Middle frontal gyrus (tissue), 1 donor: ENCODE results near the gene OPCML.

Source experiments
- DNase-seq: peaks from one replicate; pipeline ENCODE4 v3.0.0-alpha.2; 2015; ENCODE audit warnings: low spot score; ENCODE audit errors: extremely low spot score

The OPCML gene

GRCh38 chr11:133413703-133414102, 118.6 kb downstream of the OPCML start:
- DNase-seq = no peak

- no peak for DNase-seq
These were observed 122.5 kb downstream of the OPCML start for GRCh38 chr11:133409799-133410198.

DNA sequence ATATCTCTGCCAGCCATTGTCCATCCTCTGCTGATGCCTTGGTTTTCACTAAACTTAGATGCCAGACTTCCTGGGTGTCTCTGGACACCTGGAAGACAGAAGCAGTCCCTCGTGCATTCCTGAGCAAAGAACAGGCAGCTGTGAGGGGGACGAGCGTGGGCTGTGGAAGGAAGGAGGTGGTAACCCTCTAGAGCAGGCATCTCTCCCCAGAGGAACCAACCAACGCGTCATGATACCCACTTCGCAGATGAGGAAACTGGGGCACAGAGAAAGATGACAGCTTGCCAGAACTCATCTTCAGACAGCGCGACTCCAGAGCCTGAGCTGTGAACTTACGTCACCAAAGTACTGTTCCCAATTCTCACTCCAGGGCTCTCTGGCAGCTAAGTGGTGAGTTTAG, 123.4 kb downstream of the OPCML start:
- no peak for DNase-seq

DNA sequence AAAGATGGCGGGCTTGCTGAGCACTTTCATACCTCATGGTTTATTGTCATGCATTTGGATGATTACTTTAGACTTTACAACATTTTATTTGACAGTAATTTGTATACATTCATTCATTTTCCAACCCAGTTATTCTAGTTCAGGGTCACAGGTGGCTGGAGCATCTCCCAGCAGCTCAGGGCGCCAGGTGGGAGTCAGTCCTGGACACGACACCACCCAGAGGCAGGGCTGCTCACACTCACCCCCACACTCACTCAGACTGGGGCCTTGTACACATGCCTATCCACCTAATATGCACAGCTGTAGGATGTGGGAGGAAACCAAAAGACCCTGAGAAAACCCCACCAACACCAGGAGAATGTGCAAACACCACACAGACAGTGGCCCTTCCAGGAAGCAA, 123.9 kb downstream of the OPCML start:
- DNase-seq = no peak

GRCh38 chr11:133406489-133406888, 125.8 kb downstream of the OPCML start:
- DNase-seq = no peak

GRCh38 chr11:133403900-133404299, 128.4 kb downstream of the OPCML start:
- DNase-seq = no peak

DNA sequence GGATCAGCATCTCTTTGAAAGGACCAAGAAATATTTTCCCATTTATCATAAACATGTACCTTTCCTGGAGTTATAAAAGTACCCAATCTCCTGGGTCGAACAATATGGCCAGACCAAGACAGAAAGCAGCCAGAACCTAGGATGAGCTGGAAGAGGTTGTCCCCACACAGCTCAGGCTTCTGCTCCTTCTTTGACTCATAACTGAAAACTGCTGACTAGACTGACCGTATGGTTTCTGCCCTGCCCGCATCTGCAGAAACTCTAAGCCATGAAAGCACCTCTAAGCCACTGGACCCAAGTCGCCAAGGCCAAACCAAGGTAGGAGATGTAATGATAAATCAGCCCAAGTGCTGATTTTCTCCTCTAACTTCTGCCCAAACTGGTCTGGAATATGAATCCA, 129.8 kb downstream of the OPCML start:
- DNase-seq = no peak

DNA sequence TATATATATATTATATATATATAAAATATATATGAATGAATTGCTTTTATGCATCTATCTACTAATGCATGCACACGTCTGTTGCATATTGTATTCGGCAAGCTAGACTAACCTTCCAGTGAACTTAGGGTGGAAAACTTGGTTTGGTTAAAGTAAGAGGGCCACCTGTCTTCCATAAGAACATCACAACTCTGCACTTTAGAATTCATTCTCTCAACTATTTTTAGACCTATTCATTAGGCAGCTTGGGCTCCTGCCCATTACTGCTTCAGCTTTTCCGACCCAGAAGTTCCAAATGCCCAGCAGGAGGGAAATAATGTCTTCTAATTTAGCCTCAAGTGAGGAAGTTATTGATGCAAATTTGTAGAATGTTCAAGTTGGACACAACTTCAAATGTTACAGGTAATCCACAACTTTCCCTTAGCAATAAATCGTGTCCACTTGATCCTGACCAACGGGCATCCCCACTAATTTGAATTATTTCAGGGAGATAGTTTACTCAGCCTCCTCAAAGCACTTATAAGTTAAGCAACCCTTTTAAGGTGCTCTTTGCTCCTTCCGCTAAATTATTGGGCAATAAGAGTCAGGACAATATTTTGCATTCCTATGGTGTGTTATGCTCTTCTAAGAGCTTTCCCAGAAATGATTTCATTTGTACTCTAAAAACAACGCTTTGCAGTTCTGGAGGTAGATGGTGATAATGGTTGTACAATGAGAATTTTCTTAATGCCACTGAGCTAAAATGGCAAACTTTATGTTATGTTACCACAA, 132.3 kb downstream of the OPCML start:
- DNase-seq = no peak

DNA sequence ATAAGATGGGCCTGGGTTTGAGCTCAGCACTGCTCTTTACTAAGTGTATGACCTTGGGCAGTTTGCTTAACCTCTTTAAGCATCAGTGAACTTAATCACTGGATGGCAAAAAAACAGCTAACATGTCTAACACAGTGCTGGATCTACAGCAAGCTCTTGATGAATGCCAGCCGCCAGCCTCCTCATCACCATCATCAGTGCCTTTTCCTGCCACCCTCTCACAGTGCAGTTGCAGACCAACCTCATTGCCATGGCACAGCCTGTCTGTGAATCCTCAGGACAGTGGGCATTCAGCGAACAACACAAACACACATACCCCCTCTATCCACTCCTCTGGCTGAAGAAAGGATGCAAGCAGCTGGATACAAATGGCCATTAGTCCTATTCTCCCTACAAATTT, 133.0 kb downstream of the OPCML start:
- DNase-seq = no peak

DNA sequence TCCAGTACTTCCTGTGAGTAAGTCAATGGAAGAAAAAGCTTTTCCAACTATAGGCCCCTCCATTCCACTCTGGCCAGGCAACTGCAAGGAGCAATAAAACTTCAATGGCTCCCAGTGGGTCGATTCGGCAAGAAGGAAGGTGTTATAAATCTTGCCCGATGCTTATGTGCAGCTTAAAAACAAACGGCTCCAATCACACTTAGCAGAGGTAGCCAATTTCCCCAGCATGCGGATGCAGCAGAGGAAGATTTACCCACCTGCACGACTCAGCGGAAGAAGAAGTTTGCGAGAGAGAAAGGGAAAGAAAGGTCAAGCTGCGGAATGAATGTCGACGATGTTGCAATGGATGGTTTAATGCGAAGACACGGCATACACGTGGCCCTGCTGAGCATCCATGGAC, 141.5 kb downstream of the OPCML start:
- DNase-seq = no peak

DNA sequence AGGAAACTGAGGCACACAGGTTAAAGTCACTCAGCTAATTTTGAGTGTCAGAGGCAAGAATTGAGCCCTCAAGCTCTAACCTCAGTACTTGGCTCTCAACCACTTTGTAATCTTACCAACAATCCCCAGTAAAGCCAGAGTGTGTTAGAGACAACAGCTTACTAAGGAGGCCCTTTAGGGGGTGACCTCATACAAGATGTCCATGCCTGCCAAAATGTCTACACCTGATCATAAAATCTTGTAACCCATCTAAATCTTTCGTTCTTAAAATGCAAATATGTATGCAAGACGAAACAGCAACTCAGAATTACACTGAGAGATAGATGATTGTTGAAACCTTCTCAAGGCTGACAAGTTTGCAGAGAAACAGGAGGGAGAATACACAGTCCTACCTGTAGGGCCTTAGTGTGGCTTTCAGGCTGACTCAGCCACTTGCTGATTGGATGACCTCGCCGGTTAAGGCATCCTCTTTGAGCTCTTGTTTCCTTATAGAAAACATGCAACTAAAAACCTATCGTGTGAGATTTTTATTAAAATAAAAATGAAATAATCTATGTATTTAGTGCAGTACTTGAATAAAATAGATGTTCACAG, 143.2 kb downstream of the OPCML start:
- DNase-seq = no peak

DNA sequence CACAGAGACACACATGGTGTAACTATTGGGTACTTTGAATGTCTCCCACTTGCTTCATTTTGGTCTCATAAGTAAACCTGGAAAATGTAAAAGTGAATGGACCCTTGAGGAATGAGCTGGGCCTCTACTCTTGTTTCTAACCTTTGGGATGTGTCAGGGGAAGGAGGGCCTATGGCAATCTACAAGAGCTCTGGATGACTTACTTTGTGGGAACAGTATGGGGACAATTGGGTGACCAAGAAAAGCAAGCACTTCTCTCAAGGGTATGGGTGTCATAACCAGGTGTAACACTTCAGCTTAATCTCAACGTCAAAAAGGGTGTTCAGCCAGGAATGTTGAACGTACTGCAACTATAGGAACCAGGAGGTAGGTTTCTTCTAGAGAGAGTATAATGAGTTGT, 144.0 kb downstream of the OPCML start:
- DNase-seq = no peak

DNA sequence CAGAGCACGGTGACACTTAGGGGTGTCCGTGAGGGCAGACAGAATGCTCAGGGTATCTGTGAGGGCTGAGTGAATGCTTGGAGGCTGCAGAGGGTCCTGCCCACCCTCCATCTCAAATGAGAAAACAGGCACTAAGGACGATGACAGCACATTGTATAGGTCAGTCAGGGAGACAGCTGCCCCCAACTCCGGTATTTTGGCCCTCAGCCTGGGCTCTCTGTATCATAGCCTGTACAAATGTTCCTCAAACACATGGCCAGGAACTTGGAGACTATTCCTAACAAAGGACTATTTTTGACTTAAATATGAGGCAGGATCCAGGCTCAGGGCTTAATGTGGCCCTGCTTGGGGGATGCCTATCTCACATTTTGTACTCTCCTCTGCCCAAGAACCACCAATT, 145.4 kb downstream of the OPCML start:
- DNase-seq = no peak

- DNase-seq = no peak
These were observed 146.0 kb downstream of the OPCML start for GRCh38 chr11:133386262-133386661.

DNA sequence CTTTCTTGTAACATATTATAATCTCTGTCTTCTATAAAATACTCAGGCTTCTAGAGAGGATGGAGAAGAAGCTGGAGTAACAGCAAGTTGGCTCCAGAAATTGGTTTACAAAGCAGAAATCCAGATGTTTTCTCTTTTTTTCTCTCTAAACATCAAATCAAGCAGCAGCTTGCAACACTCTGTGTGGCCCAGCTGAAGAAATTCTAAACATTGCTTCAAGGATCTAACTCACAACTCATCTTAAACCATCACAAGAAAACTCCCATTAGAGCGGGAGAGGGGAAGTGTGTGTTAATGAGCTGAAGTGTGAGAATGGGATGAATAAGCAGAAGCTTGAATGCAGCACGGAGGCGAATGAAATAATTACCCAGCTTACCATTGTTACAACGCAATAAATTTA, 146.5 kb downstream of the OPCML start:
- DNase-seq = no peak

DNA sequence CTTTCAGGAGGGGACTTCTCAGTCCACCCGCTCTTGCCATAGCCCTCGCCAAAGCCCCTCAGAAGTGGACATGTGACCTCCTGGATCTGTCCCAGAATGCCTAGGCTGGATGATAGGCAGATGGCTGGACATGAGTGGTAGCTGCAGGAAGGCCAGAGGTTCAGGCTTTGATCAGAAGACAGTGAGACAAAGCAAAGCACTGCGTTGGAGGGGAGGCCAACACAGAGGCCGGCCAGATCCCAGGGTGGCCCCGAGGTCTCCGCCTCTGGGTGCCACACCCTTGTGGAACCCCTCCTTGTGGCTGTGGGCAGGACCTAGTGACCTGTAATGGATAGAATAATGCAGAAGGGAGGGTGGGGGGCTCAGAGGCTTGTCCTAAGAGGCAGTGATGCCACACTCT, 147.6 kb downstream of the OPCML start:
- no peak for DNase-seq

DNA sequence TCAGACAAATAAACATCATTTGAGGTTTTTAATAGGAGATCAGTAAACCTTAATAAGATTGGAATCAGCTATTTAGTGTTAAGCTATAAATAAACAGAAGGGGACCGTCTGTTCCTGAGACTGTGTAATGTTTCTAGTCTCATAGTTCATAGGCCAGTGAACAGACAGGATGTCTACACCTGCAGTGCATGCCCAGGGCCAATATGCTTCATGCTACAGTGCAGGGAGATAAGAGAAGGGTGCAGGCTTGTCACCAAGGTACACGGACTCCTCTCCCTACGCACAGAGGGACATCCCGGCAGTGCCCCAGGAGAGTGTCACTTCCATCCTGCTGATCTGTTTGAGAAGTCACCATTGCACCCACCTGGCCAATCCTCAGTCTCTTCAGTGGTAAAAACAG, 148.6 kb downstream of the OPCML start:
- no peak for DNase-seq

DNA sequence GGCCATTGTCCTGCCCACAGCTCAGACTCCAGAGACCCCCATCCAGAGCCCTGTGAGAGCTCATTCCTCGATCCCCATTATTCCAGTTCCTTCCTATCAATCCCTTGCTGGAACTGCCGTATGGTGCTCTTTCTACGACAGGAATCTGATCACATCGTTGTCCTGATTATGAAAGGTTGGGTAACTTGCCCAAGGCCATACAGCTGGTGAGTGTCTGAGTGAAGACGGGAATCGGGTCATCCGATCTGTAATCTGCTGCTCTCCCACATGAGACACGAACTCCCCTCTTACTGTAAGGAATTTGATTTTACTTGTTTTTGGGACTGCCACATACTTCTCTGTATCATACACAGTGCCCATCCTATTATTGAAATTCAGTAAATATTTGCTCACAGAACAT, 149.1 kb downstream of the OPCML start:
- DNase-seq = no peak

GRCh38 chr11:133382131-133382812, 150.0 kb downstream of the OPCML start:
- no peak for DNase-seq

DNA sequence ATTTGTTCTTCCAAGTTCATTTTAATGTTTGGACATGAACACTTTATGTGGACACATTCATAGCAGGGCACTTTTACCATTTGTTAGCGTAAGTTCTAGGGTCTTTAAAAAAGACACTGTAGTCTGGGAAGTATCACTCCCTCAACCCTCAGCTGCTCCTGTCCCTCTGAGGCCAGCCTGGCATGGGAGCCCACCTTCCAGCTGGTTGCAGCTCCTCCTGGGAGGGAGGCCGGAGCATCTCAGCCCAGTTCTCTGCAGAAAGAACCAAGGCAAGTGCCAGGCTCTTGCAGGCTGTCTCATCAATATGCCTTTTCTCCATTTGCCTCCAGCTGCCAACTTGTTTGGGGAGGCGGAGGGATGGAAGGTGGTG, 150.6 kb downstream of the OPCML start:
- DNase-seq = no peak

GRCh38 chr11:133366147-133366546, 166.2 kb downstream of the OPCML start:
- no peak for DNase-seq

- no peak for DNase-seq
These were observed 169.4 kb downstream of the OPCML start for GRCh38 chr11:133362916-133363315.

- DNase-seq = no peak
These were observed 170.1 kb downstream of the OPCML start for GRCh38 chr11:133362156-133362555.
